ENCODE results near the gene RSF1.

DNA sequence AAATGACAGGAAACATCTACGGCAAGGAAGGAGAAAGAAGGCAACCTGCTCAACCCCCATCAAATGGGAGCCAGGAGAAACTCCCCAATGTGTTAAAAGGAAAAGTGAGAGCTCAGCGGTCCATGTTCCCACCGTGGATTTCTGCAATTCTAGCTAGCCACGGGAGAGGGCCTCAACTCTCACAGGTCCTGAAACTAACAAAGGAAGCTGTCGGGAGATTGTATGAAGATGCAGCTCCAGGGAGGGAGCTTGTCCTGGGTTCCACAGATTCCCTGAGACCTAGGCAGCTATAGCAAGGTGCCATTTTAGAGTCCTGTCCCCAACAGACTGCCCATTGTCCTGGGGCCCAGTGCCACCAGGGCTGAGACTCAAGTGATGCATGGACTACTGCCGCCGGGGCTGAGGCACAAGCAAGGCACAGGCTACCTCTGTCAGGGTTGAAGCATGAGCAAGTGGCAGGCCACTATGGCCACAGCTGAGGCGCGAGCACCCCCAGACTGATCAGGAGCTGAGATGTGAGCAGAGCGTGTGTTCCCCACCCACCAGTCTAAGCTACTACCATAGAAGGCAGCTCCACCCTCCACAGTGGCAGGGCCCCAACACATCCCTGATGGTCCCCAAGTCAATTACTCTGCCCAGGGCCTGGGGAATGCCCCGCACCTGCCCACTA lies 31.3 kb downstream of the RSF1 start:
- TF ChIP-seq POLR2A (IDR thresholded peaks at IDR 0.05), result no peak
- TF ChIP-seq, protein P1, sequence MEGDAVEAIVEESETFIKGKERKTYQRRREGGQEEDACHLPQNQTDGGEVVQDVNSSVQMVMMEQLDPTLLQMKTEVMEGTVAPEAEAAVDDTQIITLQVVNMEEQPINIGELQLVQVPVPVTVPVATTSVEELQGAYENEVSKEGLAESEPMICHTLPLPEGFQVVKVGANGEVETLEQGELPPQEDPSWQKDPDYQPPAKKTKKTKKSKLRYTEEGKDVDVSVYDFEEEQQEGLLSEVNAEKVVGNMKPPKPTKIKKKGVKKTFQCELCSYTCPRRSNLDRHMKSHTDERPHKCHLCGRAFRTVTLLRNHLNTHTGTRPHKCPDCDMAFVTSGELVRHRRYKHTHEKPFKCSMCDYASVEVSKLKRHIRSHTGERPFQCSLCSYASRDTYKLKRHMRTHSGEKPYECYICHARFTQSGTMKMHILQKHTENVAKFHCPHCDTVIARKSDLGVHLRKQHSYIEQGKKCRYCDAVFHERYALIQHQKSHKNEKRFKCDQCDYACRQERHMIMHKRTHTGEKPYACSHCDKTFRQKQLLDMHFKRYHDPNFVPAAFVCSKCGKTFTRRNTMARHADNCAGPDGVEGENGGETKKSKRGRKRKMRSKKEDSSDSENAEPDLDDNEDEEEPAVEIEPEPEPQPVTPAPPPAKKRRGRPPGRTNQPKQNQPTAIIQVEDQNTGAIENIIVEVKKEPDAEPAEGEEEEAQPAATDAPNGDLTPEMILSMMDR (IDR thresholded peaks at IDR 0.05), result no peak
